ENCODE data around the gene OR13C5.

Gene OR13C5

DNA sequence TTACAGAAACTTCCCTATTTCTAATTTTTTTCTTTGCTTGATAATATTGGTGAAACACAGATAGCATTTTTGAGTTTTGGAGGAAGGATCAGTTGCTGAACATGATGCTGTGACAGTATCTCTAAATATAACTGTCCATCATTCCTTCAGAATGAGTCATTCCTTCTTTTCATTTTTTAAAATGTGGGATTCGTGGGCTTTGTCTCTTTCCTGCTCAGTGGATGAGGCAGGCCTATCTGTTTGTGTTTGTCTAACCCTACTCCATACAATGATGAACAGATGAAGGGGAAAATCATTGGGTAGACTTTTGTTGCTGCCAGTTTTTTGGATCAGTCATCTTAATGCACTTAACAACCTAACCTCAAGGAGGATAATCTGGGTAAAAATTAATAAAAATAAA is 46.0 kb downstream of the OR13C5 start:
- DNase-seq (ENCODE audit: low read depth in 2 of 2) = no peak
